Measurements from ENCODE around the gene CAMTA1.

Gene CAMTA1

DNA sequence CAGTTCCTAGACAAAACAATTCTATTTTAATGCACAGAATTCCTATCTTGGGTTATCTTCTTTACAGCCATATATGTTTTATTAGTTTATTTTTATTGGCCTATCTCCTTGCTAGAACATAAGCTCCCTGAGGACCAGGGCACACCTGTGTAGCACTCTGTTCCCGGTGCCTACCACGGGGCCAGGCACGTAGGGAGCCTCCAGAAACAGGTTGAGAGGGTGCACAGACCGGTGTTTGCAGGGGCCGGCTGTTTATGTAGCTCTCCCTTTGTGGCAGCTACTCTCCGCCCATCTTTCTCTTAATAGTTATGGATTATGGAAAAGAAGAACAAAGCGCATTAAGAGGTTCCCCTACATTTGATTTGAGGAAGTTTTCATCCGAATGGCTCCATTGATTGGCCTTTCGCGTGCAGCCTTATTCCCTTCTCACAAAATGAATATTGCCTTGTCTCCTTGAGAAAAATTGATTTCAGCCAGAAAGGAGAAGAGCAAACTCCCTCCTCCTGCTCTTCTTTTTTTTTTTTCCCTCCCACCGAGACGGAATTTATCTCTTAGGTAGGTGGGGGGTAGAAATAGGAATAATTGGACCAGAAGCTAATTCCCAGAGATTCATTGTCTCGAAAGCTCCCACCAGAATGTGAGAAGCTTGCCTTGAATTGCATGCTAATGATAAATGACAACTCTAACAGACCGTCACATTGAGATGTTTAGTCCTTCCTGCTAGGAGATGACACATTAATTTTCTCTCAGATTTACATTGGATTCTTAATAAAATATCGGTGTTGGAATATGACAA is 447.4 kb downstream of the CAMTA1 start:
- H3K27ac ChIP-seq (ENCODE audit: low read depth, low read length), result no peak overlapping the region
- H3K36me3 ChIP-seq (ENCODE audit: insufficient read depth, low read length), result no peaks in the 10 kb centered on the region
- 91% methylated on average over 15 of the region's 15 CpGs for WGBS
- no peaks in the 10 kb centered on the region for H3K4me1 ChIP-seq (ENCODE audit: insufficient read depth, low read length)
- no peaks in the 10 kb centered on the region for H3K27me3 ChIP-seq (ENCODE audit: insufficient read depth, low read length)
- no peak overlapping the region for H3K4me3 ChIP-seq (ENCODE audit: low read length)
- no peak overlapping the region for H3K9ac ChIP-seq (ENCODE audit: low read depth, low read length)
- no peaks in the 10 kb centered on the region for H3K9me3 ChIP-seq (ENCODE audit: insufficient read depth, low read depth, low read length)

DNA sequence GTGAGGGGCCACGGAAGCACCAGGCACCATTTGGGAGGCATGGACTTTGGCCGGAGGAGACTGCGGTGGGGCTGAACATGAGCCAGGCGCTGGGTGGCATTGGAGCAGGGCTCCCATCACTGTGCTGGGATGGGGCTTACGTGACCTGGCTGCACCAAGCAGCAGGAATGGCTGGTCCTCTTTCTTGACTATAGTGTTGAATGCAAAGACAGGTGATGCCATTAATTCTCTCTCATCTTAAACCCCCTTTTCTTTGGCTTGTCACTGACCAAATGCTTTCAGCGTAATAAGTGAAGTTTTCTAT is 447.9 kb downstream of the CAMTA1 start:
- H3K36me3 ChIP-seq (ENCODE audit: insufficient read depth, low read length), result no peaks in the 10 kb centered on the region
- H3K4me3 ChIP-seq (ENCODE audit: low read length), result no peak overlapping the region
- 97% methylated on average over 6 of the region's 6 CpGs for whole genome bisulfite sequencing
- H3K4me1 ChIP-seq (ENCODE audit: insufficient read depth, low read length), result no peaks in the 10 kb centered on the region
- H3K27ac ChIP-seq (ENCODE audit: low read depth, low read length), result no peak overlapping the region
- H3K27me3 ChIP-seq (ENCODE audit: insufficient read depth, low read length), result no peaks in the 10 kb centered on the region
- no peak overlapping the region for H3K9ac ChIP-seq (ENCODE audit: low read depth, low read length)
- no peaks in the 10 kb centered on the region for H3K9me3 ChIP-seq (ENCODE audit: insufficient read depth, low read depth, low read length)

DNA sequence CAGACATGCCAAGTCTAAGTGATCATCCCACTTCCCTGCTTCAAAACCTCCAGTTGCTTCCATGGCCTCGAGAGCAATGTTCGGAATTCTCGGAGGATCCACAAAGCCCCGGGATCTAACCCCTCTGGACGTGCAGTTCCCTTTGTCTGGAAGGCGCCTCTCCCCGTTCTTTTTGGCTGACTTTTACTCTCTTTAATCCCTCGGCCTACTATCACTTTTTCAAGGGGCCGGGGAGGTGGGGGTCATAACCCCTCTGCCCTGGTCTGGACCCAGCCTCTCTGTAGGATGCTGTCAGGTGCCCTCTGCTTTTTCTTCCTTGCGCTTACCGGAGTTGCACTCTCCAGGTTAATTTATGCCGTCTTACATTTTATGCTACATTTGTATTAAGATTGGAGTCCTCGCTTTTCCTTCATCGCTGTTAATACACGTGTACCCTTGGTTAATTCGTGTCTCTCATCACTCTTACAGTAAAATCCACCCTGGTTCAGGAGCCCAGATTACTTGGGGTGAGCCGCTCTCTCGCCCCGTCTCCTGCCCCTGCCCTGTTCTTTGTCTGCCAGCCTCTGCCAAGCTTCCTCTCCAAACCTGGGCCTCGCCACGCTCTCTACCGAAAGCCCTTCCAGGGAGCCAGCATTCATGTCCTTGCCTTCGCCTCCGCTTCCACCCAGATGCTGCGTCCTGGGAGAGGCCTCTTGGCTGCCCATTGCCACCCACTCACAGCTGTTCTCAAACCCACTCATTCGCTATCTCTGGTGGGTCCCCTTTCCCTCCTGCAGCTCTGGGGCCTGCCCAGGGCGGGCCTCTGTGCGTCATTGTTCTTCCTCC is 448.6 kb downstream of the CAMTA1 start:
- 95% methylated on average over 28 of the region's 28 CpGs for WGBS
- Histone ChIP-seq H3K4me3 (ENCODE audit: low read length) (no peak overlapping the region), H3K36me3 (ENCODE audit: insufficient read depth, low read length) (no peaks in the 10 kb centered on the region), H3K9me3 (ENCODE audit: insufficient read depth, low read depth, low read length) (no peaks in the 10 kb centered on the region), H3K27ac (ENCODE audit: low read depth, low read length) (no peak overlapping the region), H3K27me3 (ENCODE audit: insufficient read depth, low read length) (no peaks in the 10 kb centered on the region), H3K9ac (ENCODE audit: low read depth, low read length) (no peak overlapping the region), H3K4me1 (ENCODE audit: insufficient read depth, low read length) (no peaks in the 10 kb centered on the region)

DNA sequence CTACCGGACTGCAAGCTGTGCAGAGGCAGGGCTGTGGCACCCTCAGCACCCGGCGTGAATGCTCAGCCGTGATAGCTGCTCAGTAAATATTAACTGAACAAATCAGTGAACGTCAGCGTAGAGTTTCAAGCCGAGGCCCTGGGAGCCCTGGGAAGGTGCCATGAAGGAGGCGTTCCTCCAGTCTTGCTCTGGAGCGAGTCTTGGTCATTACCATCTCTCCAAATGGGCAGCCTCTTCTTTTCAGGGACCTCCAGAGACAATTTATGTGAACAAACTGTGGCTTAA is 449.2 kb downstream of the CAMTA1 start:
- Histone ChIP-seq H3K4me3 (ENCODE audit: low read length) (no peak overlapping the region), H3K9me3 (ENCODE audit: insufficient read depth, low read depth, low read length) (no peaks in the 10 kb centered on the region), H3K9ac (ENCODE audit: low read depth, low read length) (no peak overlapping the region), H3K27me3 (ENCODE audit: insufficient read depth, low read length) (no peaks in the 10 kb centered on the region), H3K36me3 (ENCODE audit: insufficient read depth, low read length) (no peaks in the 10 kb centered on the region), H3K27ac (ENCODE audit: low read depth, low read length) (no peak overlapping the region), H3K4me1 (ENCODE audit: insufficient read depth, low read length) (no peaks in the 10 kb centered on the region)
- WGBS, result 94% methylated on average over 9 of the region's 9 CpGs

DNA sequence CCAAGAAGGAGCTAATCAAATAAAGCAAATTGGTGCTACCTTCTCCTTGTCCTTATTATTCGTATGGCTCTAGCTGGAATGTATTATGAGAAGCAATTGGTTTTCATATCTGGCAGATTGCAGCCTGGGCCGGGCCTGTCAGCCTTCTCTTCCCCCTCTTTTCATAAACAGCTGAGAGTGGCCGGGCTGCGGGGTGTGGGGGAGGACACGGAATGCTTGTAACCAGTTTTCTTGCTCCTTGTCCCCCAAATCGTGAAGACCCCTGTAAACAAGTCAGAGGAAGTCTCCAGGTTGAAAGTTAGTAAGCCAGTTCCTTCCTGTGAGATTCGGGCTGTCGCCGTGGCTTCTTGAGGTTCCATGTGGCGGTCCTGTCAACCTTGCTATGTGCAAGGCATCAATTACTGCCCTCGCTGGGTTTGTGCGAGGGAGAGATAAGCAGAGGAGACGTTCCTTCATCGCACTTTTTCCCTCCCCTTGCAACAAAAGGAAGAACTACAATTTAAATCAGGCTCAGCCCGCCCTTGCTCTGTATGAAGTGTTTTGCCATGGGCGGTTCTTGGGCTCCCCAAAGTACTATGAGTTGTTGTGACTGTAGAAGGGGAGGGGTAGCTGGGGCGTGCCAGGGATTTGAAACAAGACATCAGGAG is 450.7 kb downstream of the CAMTA1 start:
- no peak overlapping the region for H3K9ac ChIP-seq (ENCODE audit: low read depth, low read length)
- H3K4me3 ChIP-seq (ENCODE audit: low read length), result no peak overlapping the region
- no peaks in the 10 kb centered on the region for H3K4me1 ChIP-seq (ENCODE audit: insufficient read depth, low read length)
- no peaks in the 10 kb centered on the region for H3K27me3 ChIP-seq (ENCODE audit: insufficient read depth, low read length)
- 94% methylated on average over 17 of the region's 17 CpGs for WGBS
- no peaks in the 10 kb centered on the region for H3K9me3 ChIP-seq (ENCODE audit: insufficient read depth, low read depth, low read length)
- H3K36me3 ChIP-seq (ENCODE audit: insufficient read depth, low read length), result no peaks in the 10 kb centered on the region
- H3K27ac ChIP-seq (ENCODE audit: low read depth, low read length), result no peak overlapping the region

DNA sequence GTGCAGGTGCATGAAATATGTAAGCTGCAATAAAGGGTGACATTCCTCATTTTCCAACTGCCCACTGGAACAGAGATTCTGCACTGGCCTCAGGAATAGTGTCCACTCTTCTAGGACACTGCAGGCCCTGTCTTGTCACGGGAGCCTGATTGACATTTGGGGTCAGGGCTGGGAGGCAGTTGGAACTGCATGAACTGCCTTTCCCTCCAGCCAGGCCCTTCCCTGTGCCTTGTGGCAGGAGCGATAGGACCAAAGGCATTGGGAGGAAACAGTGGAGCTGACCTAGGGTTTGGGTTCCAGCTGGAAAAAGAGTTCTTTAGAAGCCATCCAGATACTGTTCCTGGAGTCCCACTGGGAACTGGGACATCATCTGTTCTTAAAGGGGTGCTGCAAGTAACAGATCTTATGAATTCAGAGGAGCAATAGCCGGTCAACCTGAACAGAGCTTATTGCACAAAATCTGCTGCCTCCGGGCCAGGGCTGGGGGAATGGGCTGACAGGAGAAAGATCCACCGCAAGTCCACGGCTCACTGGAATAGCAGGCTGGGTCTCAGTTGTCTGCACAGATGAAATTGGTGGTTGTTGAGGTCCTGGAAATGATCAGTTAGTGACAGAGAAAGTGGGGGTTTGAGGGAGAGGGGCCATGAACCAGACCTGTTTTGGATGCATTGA is 451.7 kb downstream of the CAMTA1 start:
- Histone ChIP-seq H3K36me3 (ENCODE audit: insufficient read depth, low read length) (no peaks in the 10 kb centered on the region), H3K27me3 (ENCODE audit: insufficient read depth, low read length) (no peaks in the 10 kb centered on the region), H3K4me1 (ENCODE audit: insufficient read depth, low read length) (no peaks in the 10 kb centered on the region), H3K9ac (ENCODE audit: low read depth, low read length) (no peak overlapping the region), H3K4me3 (ENCODE audit: low read length) (no peak overlapping the region), H3K27ac (ENCODE audit: low read depth, low read length) (no peak overlapping the region), H3K9me3 (ENCODE audit: insufficient read depth, low read depth, low read length) (no peaks in the 10 kb centered on the region)
- WGBS, result 91% methylated on average over 6 of the region's 6 CpGs

DNA sequence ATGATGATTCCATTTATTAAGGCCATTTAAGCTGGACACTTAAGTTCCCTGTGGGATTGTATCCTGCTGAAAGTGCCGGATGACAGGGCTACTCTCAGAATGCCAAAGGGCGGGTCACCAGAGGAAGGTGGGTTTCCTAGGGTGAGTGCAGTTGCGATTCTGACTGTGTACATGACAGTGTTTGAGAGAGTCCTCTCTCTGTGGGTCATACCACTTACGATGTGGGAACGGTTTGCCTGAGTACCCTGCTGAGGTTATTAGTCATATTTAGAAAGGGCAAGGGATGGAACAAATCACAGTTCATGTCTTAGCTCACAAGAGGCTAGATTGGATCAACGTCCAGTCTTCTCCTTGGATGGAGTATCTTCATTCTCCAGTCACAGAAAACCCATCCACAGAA is 461.9 kb downstream of the CAMTA1 start:
- no peaks in the 10 kb centered on the region for H3K36me3 ChIP-seq (ENCODE audit: insufficient read depth, low read length)
- H3K27me3 ChIP-seq (ENCODE audit: insufficient read depth, low read length), result no peaks in the 10 kb centered on the region
- no peak overlapping the region for H3K9ac ChIP-seq (ENCODE audit: low read depth, low read length)
- WGBS, result 95% methylated on average over 6 of the region's 6 CpGs
- peaks cover 3% of the 10 kb centered on the region; the same call in 1 of the 2 replicates for H3K4me1 ChIP-seq (ENCODE audit: insufficient read depth, low read length)
- no peak overlapping the region for H3K4me3 ChIP-seq (ENCODE audit: low read length)
- no peak overlapping the region for H3K27ac ChIP-seq (ENCODE audit: low read depth, low read length)
- no peaks in the 10 kb centered on the region for H3K9me3 ChIP-seq (ENCODE audit: insufficient read depth, low read depth, low read length)

DNA sequence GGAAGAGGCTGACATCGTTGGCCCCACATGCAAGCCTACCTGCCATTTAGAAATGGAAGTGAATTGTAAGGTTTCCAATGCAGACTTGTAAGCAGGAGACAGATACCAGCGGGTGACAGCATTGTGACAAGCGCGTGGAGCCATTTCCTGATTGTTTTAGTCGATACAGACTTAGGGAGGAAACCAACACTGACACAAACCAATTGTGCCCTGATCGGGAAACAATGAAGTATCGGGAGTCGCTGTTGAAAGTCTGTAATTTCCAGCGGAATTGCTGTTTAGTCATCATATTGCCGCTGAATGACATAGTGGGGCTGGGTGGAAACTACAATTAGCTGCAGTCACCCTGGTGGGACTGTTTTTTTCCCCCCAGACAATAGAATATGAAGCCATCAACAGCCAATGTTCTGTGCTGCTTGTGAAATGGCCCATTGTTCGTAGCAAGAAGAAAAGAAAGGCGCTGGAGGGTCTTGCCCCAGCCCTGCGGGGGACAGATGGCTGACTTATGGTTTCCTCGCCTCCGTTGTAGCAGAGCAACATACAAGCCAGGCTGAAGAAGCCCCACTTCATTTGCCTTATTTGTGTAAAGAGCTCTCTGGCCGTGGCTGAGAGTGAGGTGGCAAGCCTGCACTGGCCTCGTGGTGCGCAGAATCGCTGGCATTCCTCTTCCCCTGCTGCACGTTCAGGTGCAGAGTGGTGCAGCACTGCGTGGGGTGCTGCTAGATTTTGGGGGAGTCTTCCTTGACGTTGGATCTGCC is 462.7 kb downstream of the CAMTA1 start:
- no peak overlapping the region for H3K9ac ChIP-seq (ENCODE audit: low read depth, low read length)
- WGBS, result 90% methylated on average over 22 of the region's 22 CpGs
- H3K27me3 ChIP-seq (ENCODE audit: insufficient read depth, low read length), result no peaks in the 10 kb centered on the region
- peaks cover 8% of the 10 kb centered on the region; the same call in 1 of the 2 replicates for H3K4me1 ChIP-seq (ENCODE audit: insufficient read depth, low read length)
- no peaks in the 10 kb centered on the region for H3K36me3 ChIP-seq (ENCODE audit: insufficient read depth, low read length)
- no peak overlapping the region for H3K27ac ChIP-seq (ENCODE audit: low read depth, low read length)
- no peak overlapping the region for H3K4me3 ChIP-seq (ENCODE audit: low read length)
- no peaks in the 10 kb centered on the region for H3K9me3 ChIP-seq (ENCODE audit: insufficient read depth, low read depth, low read length)

DNA sequence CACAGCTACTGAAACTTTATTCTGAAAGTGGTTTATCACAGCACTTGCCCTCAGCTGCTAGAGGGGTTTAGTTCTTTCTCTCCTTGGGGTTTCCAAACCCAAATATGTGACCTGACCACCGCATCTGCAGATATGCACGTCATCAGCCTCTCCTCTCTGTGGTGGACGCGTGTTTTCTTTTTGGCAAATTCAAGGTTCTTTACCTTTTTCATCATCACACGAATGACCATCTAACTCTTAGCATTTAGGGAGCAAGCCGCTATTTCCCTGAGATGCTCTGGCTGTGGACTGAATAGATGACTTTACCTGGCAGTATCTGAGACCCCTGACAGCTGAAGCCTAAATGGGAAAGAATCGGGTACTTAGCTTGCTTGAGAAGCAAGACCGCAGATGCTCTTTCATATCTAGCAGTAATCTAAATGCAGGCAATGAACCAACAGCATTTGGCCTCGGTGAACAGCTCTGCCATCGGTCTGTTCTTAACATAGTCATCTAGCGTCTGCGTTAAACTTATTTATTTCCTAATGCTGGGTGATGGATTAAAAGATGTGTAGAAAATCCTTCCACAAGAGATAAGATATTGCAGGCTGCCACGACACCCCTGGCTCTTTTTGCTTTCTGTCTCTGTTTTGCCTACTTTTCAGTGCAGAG is 463.4 kb downstream of the CAMTA1 start:
- Histone ChIP-seq H3K4me3 (ENCODE audit: low read length) (no peak overlapping the region), H3K9me3 (ENCODE audit: insufficient read depth, low read depth, low read length) (no peaks in the 10 kb centered on the region), H3K9ac (ENCODE audit: low read depth, low read length) (no peak overlapping the region), H3K36me3 (ENCODE audit: insufficient read depth, low read length) (no peaks in the 10 kb centered on the region), H3K4me1 (ENCODE audit: insufficient read depth, low read length) (peaks cover 8% of the 10 kb centered on the region; the same call in 1 of the 2 replicates), H3K27me3 (ENCODE audit: insufficient read depth, low read length) (no peaks in the 10 kb centered on the region), H3K27ac (ENCODE audit: low read depth, low read length) (no peak overlapping the region)
- 97% methylated on average over 13 of the region's 13 CpGs for WGBS

DNA sequence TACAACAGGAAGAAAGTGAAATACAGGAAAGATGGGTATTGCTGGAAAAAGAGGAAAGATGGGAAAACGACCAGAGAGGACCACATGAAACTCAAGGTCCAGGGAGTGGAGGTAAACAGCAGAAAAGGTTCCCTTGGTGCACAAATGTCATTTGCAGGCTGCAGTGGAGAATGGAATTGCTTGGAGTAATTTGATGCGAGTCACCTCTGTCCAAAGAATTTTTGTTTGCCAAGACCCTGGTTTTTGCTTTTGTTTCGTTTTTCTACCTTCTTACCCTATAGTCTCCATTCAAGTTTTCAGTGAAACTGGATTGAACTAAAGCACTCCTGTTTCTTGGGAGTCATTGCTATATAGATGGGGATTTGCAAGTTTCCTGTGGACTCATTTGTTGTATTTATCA is 464.3 kb downstream of the CAMTA1 start:
- H3K27ac ChIP-seq (ENCODE audit: low read depth, low read length), result no peak overlapping the region
- H3K9ac ChIP-seq (ENCODE audit: low read depth, low read length), result no peak overlapping the region
- H3K9me3 ChIP-seq (ENCODE audit: insufficient read depth, low read depth, low read length), result no peaks in the 10 kb centered on the region
- H3K36me3 ChIP-seq (ENCODE audit: insufficient read depth, low read length), result no peaks in the 10 kb centered on the region
- no peak overlapping the region for H3K4me3 ChIP-seq (ENCODE audit: low read length)
- H3K27me3 ChIP-seq (ENCODE audit: insufficient read depth, low read length), result no peaks in the 10 kb centered on the region
- 93% methylated on average over 3 of the region's 3 CpGs for WGBS
- peaks cover 8% of the 10 kb centered on the region; the same call in 1 of the 2 replicates for H3K4me1 ChIP-seq (ENCODE audit: insufficient read depth, low read length)
